Measurements from ENCODE around the gene EFNA5. TPM values are rescaled to one million over a fixed set of nuclear protein-coding genes. Genes with fewer than 3 reads are reported as not detected.
"Not testable (repeated sequence)": the region's sequence is repeated elsewhere in the genome, so short reads cannot be mapped to it uniquely, and the experiment has no call there.

Gene EFNA5
- total RNA-seq, 4 donors from 2014 or later: 2.4 to 9.2 (median 3.9) TPM

DNA sequence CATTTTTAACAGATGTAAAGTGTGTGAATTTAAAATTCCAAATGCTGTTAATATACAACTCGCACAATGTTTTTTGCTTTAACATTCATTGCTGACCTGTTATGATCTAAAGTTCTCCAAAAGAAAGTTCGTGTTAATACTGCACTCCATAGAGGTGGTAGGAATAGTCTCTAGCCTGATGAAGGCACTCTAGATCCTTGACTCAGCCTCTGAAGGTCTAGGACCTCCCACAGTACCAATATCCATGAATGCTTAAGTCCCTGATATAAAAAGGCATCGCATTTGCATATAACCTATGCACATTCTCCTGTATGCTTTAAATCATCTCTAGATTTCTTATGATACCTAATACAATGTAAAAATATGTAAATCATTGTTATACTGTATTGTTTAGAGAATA lies 213.6 kb downstream of the EFNA5 start:
- Histone ChIP-seq H3K36me3 (no peaks in the 10 kb centered on the region), H3K27ac (no peak overlapping the region), H3K27me3 (no peaks in the 10 kb centered on the region), H3K9me3 (no peaks in the 10 kb centered on the region), H3K4me1 (no peaks in the 10 kb centered on the region), H3K4me3 (no peak overlapping the region)
- TF ChIP-seq, protein P1, sequence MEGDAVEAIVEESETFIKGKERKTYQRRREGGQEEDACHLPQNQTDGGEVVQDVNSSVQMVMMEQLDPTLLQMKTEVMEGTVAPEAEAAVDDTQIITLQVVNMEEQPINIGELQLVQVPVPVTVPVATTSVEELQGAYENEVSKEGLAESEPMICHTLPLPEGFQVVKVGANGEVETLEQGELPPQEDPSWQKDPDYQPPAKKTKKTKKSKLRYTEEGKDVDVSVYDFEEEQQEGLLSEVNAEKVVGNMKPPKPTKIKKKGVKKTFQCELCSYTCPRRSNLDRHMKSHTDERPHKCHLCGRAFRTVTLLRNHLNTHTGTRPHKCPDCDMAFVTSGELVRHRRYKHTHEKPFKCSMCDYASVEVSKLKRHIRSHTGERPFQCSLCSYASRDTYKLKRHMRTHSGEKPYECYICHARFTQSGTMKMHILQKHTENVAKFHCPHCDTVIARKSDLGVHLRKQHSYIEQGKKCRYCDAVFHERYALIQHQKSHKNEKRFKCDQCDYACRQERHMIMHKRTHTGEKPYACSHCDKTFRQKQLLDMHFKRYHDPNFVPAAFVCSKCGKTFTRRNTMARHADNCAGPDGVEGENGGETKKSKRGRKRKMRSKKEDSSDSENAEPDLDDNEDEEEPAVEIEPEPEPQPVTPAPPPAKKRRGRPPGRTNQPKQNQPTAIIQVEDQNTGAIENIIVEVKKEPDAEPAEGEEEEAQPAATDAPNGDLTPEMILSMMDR (IDR thresholded peaks at IDR 0.05): no peak
- WGBS, 2 donors (ENCODE audit: low coverage in 1 of 2): 86 to 91% methylated on average over 3 of the region's 3 CpGs
- ATAC-seq: no peak

DNA sequence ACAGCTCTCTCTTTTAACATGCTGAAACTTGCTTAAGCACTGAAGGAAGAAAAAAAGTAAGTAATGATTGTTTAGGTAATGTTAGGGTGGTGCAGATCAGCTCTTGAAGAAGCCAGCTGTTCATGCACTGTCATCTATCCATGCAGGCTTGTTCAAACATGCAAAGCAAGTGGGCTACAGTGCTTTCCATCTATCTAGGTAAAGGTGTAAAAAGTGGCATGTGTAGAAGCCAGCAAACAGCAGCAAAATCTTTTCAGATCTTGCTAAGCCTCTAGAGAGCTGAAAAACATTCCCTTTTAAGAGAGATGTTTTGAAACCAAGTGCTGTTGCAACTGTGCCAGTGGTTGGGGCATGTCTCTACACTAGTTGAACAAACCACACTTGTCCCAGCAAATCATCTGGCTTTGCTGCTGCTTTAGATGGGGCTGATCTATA lies 214.4 kb downstream of the EFNA5 start:
- H3K27me3 ChIP-seq: no peaks in the 10 kb centered on the region
- H3K36me3 ChIP-seq: no peaks in the 10 kb centered on the region
- H3K9me3 ChIP-seq: no peaks in the 10 kb centered on the region
- no peaks in the 10 kb centered on the region for H3K4me1 ChIP-seq
- TF ChIP-seq EP300 (IDR thresholded peaks at IDR 0.05): no peak
- no peak for ATAC-seq
- no peak overlapping the region for H3K27ac ChIP-seq
- no peak overlapping the region for H3K4me3 ChIP-seq

DNA sequence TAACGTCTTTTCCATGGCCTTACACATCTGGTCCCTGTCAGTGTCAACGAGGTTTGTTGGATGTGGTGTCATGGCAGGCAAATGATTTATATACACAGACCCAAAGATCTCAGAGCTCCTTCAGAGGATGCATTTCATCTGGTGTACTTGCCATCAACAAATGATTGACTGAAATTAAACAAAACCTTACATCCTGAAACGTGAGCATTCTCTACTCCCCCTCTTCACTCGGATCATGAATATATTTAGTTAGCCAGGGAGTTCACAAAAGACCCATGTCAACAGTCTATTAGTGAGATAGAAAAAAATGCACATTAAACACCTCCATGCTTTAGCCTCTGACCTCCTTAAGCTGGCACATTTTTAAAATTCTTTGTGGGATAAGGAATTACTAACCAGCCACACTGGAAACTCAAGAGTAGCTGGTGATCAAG lies 215.6 kb downstream of the EFNA5 start:
- Histone ChIP-seq H3K36me3 (no peaks in the 10 kb centered on the region), H3K27ac (no peak overlapping the region), H3K9me3 (no peaks in the 10 kb centered on the region), H3K4me1 (no peaks in the 10 kb centered on the region), H3K27me3 (no peaks in the 10 kb centered on the region), H3K4me3 (no peak overlapping the region)
- TF ChIP-seq, protein P1 (IDR thresholded peaks at IDR 0.05): no peak
- no peak for TF ChIP-seq POLR2A (IDR thresholded peaks at IDR 0.05)
- no peak for TF ChIP-seq POLR2AphosphoS5 (IDR thresholded peaks at IDR 0.05)
- TF ChIP-seq EP300 (IDR thresholded peaks at IDR 0.05): no peak
- no peak for ATAC-seq
- WGBS, 2 donors (ENCODE audit: low coverage in 1 of 2): 39 to 40% methylated on average over 4 of the region's 4 CpGs

DNA sequence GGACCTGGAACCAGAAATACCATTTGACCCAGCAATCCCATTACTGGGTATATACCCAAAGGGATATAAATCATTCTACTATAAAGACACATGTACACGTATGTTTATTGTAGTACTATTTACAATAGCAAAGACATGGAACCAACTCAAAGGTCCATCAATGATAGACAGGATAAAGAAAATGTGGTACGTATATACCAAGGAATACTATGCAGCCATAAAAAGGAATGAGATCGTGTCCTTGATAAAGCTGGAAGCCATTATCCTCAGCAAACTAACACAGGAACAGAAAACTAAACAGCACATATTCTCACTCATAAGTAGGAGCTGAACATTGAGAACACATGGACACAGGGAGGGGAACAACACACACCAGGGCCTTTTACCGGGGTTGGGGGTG lies 218.9 kb downstream of the EFNA5 start:
- ATAC-seq, H3K4me3 ChIP-seq, H3K27ac ChIP-seq, H3K27me3 ChIP-seq, H3K9me3 ChIP-seq, H3K36me3 ChIP-seq, H3K4me1 ChIP-seq: not testable (repeated sequence)
- WGBS, 2 donors (ENCODE audit: low coverage in 1 of 2): 98 to 100% methylated on average over 4 of the region's 4 CpGs

DNA sequence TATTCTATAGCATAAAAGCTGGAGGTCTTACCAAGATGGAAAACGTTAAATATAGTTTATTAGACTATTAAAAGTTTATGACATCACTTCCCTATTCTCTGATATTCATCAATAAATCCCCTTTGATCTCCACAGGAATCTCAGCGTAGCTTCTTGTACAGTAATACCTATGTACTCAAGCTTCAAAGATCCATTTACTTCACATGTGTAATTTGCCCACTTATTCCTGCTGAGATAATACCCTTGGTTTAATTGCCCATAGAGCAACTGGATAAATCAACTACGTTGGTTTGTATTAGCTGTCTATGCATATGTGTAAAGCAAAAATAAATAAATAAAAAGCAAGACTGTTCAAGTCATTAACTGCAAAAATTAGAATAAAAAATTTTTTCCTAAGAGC lies 219.7 kb downstream of the EFNA5 start:
- no peaks in the 10 kb centered on the region for H3K36me3 ChIP-seq
- no peak overlapping the region for H3K4me3 ChIP-seq
- no peaks in the 10 kb centered on the region for H3K27me3 ChIP-seq
- no peak for TF ChIP-seq EP300 (IDR thresholded peaks at IDR 0.05)
- no peak for TF ChIP-seq POLR2AphosphoS5 (IDR thresholded peaks at IDR 0.05)
- TF ChIP-seq, protein P1 (IDR thresholded peaks at IDR 0.05): no peak
- TF ChIP-seq POLR2A (IDR thresholded peaks at IDR 0.05): no peak
- no peaks in the 10 kb centered on the region for H3K4me1 ChIP-seq
- H3K27ac ChIP-seq: no peak overlapping the region
- WGBS, 2 donors (ENCODE audit: low coverage in 1 of 2): 79 to 88% methylated on average over 3 of the region's 3 CpGs
- no peaks in the 10 kb centered on the region for H3K9me3 ChIP-seq
- ATAC-seq: no peak

DNA sequence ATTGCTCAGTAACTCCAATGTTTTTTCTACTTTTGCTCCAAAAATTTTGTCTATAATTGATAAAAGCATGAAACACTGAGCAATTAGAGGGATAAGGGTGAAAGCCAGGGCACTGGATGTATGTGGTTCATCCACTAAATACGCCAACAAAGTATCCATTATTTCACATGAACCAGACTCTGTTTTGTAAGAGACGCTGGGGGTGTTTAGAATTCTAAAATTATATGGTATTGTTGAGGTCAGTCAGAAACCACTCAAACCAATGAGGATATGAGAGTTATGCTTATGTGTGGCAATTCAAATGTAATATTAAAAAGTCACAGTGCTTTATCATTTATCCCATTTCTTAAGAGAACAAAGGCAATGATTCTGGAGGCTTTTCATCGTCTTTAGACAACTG lies 220.2 kb downstream of the EFNA5 start:
- ATAC-seq: no peak
- no peak for TF ChIP-seq EP300 (IDR thresholded peaks at IDR 0.05)
- H3K27me3 ChIP-seq: no peaks in the 10 kb centered on the region
- H3K27ac ChIP-seq: no peak overlapping the region
- no peaks in the 10 kb centered on the region for H3K4me1 ChIP-seq
- no peak overlapping the region for H3K4me3 ChIP-seq
- 75 to 91% methylated on average over 3 of the region's 3 CpGs for WGBS, 2 donors (ENCODE audit: low coverage in 1 of 2)
- H3K9me3 ChIP-seq: no peaks in the 10 kb centered on the region
- no peaks in the 10 kb centered on the region for H3K36me3 ChIP-seq

DNA sequence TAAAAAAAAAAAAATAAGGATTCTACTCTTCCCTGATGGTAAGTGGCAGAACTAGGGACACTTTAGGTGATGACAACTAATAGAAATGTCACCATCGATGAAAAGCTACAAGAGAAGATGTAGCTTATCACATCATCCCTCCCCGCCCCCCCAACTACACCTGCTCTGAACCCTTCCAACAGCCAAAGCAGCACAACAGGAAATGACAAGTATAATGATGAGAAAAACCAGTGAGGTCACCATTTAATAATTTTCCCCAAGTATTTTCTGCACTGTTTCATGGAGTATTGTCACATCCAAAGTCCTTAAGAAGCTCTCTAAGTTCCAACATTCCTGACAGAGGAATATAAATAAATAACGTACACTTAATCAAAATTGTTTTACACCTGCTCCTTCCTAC lies 221.4 kb downstream of the EFNA5 start:
- H3K9me3 ChIP-seq: no peaks in the 10 kb centered on the region
- WGBS, 2 donors (ENCODE audit: low coverage in 1 of 2): 78 to 88% methylated on average over 1 to 3 of the region's 3 CpGs
- H3K27ac ChIP-seq: no peak overlapping the region
- no peaks in the 10 kb centered on the region for H3K27me3 ChIP-seq
- no peaks in the 10 kb centered on the region for H3K4me1 ChIP-seq
- no peak for TF ChIP-seq EP300 (IDR thresholded peaks at IDR 0.05)
- TF ChIP-seq POLR2AphosphoS5 (IDR thresholded peaks at IDR 0.05): no peak
- no peak for TF ChIP-seq POLR2A (IDR thresholded peaks at IDR 0.05)
- TF ChIP-seq, protein P1 (IDR thresholded peaks at IDR 0.05): no peak
- no peak overlapping the region for H3K4me3 ChIP-seq
- no peak for ATAC-seq
- no peaks in the 10 kb centered on the region for H3K36me3 ChIP-seq

All from gastroesophageal sphincter (tissue), 4 donors.